Stimulated activated CD8-positive, alpha-beta memory T cell treated with anti-CD3 and anti-CD28 coated beads, Interleukin-15, amount 100 ng/mL, for 4 hours (primary cell): ENCODE results near the gene MFAP4.

Source experiments
- DNase-seq, 2 donors: peaks; one replicate each; pipeline ENCODE4 v3.0.0-alpha.2; 2020; ENCODE audit warnings: low read depth in 2 of 2

The MFAP4 gene

DNA sequence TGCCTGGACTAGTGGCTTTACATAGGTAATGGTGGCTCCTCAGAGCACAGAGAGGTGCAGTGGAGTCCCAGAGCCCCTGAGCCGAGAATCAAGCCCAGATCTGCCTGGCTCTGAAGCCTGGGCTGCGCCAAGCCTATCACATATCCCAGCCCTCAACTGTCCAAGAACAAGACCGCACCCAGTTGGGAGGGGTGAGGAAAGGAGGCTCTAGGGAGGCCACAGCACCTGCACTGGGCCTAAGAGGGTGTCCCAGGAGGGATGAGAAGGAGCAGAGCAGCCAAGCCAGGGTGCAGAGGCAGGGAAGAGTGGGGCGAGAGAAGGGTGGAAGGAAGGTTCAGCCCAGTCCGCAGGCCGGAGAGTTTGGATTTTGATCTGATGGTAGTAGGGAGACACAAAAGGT, 23.1 kb upstream of the MFAP4 start:
- DNase-seq: no peak

- DNase-seq: no peak
These were observed 22.5 kb upstream of the MFAP4 start for GRCh38 chr17:19409509-19409908.

GRCh38 chr17:19409066-19409465, 22.1 kb upstream of the MFAP4 start:
- DNase-seq: no peak

DNA sequence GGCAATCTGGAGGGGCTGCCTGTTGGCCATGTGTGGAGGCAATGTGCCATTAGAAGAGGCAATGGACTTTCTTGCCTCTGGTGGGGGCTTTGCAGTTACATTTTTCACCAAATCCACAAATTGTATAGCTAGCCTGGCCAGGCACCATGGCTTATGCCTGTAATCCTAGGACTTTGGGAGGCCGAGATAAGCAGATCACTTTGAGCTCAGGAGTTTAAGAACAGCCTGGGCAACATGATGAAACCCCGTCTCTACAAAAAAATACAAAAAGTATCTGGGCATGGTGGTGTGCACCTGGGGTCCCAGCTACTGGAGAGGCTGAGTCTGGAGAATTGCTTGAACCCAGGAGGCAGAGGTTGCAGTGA, 21.3 kb upstream of the MFAP4 start:
- DNase-seq: no peak

- no peak for DNase-seq
These were observed 20.8 kb upstream of the MFAP4 start for GRCh38 chr17:19407601-19408345.

GRCh38 chr17:19405114-19405513, 18.1 kb upstream of the MFAP4 start:
- DNase-seq: no peak

DNA sequence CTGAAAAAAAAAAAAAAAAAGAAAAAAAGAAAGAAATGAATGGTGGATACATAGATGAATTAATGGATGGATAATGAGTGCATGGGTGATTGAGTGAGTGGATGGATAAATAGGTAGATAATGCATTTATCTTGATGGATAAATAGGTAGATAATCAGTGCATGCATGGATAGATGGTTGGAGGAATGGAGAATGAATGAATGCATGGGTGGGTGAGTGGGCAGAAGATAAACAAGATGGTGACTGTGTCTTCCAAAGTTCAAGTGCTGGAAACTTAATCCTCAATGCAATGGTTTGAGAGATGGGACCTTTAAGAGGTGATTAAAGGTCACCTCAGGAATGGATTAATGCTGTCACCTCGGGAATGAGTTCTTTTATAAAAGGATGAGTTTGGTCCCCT, 17.3 kb upstream of the MFAP4 start:
- no peak for DNase-seq

GRCh38 chr17:19403021-19403420, 16.0 kb upstream of the MFAP4 start:
- DNase-seq: no peak

- no peak for DNase-seq
These were observed 15.2 kb upstream of the MFAP4 start for GRCh38 chr17:19402171-19402570.

DNA sequence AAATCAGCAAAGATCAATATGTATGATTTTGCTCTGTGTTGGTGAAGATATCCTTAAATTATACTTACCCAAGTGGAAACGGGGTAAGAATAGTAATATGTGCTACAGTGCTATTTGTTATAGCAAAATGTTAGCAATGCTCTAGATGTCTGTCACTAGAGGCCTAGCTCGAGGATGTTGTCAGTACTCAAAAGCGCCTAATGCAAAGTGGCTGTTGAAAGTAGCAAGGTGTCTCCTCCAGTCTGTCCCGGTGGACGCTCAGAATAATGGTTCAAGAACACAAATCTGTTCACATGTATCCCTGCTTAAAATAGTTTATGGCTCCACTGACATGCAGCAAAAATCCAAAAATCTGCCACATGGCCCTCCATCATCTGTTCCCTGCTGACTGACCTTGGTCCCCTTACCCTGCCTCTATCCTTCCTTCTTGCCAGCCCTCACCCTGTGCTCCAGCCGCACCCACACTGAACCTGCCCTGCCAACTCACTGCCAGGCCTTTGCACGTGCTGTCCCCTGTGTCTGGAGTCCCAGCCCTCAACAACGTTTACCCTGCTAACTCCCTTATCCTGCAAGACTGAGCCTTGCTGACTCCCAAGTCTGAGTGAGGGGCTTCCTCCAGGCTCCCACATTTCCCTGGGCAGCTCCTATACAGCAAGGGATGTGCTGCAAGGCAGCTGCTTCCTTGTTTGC, 14.5 kb upstream of the MFAP4 start:
- no peak for DNase-seq

DNA sequence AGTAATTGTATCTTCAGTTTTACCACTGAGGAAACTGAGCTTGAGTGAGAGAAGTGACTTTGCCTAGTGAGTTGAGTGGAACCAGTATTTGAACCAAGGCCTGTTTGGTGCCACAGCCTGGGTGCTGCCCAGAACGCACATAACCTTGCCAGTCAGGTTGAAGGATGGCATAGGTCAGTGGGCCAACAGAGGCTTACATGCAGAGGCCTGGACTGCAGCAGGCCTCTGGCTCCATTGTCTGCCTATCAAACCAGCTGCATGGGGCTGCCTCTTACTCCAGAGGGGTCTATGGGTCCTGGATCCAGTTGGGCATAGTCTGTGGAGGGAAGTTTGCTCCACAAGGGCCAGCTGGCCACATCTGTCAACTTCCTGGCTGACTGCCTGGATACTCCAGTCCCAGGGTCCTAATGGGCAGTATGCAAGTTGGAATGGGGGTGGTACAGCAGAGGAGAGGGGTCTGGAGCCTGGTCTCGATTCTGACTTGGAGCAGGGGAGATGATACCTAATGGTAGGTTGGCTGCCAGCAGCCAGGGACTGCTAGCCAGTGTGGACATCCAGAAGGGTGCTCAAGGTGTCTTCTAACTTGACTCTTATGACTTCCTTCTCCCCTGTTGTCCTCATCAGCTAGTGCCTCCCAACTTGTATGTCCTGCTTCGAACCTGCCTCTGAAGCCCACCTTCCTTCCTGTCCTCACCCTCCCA, 12.9 kb upstream of the MFAP4 start:
- no peak for DNase-seq

- DNase-seq: no peak
These were observed 11.6 kb upstream of the MFAP4 start for GRCh38 chr17:19398301-19399181.

DNA sequence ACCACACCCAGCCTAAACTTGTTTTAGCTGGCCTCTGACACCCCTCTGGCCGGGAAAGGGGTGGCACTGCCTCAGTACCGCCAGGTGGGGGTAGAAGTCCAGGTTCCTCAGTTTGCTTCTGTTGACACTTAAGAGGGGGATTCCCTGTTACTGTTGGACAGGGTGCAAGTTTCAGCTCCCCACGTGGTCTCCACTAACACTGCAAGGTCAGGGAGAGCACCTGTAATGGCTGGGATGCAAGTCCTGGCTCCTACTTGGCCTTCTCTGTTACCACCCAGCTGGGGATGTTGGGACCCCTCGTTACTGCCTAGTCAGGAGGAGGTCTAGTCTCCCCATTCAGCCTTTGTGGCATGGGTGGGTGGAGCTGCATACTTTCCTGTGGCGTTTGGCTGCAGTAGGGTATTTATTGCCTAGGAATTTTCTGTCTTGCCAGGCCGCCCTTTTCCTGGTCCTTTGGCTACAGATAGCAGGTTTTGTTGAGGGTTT, 10.6 kb upstream of the MFAP4 start:
- no peak for DNase-seq

DNA sequence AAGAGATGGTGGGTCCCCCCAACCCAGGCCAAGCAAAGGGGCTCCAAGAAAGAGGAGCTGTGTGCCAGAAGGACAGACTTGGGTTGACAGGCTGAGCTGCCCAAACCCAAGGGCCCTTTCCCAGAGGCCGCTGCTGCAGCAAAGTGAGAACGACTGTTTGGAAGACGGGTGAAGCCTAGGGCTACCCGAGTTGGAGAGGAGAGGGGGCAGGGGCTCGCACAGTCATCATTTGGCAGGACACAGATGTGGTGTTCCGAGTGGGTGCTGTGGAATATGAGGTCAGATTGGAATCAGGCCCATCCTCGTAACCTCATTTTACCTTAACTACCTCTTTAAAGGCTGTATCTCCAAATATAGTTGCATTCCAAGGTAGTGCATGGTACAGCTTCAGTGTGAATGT, 5.3 kb upstream of the MFAP4 start:
- no peak for DNase-seq

DNA sequence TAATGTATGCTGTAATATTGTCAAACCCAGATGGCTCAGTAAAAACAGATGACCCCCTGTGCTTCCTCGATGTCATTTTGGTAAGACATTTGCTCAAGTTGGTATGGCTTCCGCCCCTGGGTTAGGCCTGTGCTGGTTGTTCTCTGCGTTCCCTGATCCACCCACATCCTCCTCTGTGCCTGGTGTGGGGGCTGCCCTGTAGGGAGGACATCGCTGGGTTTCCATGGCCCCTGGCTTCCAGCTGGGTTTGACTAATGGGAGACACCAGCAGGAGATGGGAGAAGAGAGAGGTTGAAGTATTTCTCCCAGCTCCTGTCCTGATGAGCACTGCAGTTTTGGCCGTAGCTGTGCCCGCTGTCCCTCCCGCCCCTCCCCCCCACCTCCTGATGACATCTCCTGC, 4.4 kb upstream of the MFAP4 start:
- no peak for DNase-seq

DNA sequence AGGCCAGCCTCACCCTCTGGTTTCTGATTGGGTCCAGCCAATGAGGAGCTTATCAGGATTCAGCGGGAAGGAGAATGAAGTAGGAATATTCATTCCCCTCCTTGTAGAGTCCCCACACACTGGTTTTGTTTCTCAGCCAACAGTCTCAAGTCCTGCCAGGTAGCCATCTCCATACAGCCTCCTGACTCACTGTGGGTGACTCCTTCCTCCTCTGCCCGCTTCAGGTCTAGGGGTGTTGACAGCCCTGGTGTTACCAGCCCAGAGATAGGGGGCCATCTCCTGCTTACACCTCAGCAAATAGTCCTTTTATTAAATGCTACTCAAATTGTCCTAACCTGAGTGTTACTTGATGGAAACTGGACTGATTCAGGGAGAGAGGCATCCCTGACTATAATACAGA, 4.0 kb upstream of the MFAP4 start:
- no peak for DNase-seq

DNA sequence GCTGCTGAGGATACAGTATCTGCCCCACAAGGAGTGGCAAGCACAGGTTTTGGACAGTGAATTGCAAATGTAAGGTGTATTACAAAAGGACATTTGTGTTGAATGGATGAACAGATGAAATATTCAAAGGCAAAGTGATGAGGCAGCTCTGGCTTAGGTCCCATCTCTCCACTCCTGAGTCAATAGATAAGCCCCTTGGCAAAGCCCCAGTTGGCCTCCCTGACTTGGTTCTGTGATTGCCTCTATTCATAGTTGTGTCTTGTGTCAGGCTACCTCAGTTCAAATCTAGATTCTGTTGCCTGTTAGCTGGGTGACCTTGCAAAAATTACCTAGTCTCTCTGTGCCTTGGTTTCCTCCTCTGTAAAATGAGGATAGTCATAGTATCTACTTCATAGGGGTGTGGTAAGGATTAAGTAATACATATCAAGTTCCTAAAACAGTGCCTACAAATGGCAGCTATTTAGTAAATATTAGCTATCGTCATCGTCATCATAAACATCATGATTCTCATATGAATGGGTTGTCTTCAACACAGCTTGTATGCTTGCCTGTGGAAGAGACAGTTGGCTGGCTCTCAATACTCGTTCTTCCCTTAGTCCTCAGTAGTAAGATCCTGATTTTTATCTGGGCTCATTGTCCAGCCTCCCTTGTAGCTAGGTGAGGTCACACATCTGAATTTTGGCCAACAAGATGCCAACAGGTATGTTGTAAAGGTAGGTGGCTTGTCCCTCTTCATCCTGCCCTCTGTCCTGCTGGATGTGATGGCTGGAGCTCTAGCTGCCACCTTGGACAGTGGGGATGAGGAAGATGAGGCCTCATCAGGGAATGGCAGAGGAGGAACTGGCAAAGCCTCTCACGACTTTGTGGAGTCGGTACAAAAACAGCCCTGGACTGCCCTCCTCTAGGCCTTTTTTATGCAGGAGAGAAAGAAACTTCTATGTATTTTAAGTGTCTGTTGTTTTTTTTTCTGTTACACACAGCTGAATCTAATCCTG, 2.1 kb upstream of the MFAP4 start:
- DNase-seq: no peak

DNA sequence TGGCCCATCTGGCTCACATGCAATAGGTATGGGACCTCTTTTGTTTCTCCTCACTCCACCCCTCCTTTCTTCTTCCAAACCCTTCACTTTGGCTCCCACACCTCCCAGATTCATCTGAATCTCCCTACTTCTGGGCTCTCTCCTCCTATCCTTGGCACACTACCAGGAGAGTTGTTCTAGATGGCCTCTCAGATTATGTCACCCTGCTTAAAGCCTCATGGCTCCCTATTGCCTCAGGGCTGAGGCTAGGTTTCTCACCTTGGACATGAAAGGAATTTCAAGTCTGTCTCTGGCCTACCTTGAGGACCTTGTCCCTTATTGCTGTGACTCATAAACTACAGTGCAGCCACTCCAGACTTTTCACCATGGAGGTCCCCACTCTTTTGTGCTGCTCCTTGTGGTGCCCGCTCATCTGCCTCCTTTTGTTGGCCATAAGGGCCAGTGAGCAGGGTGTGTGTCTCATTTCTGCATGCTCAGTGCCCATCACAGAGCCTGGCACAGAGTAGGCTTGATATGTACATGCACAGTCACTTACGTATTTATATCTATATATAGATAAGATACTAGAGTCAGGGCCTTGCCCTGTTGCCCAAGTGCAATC, 1.0 kb upstream of the MFAP4 start:
- no peak for DNase-seq

DNA sequence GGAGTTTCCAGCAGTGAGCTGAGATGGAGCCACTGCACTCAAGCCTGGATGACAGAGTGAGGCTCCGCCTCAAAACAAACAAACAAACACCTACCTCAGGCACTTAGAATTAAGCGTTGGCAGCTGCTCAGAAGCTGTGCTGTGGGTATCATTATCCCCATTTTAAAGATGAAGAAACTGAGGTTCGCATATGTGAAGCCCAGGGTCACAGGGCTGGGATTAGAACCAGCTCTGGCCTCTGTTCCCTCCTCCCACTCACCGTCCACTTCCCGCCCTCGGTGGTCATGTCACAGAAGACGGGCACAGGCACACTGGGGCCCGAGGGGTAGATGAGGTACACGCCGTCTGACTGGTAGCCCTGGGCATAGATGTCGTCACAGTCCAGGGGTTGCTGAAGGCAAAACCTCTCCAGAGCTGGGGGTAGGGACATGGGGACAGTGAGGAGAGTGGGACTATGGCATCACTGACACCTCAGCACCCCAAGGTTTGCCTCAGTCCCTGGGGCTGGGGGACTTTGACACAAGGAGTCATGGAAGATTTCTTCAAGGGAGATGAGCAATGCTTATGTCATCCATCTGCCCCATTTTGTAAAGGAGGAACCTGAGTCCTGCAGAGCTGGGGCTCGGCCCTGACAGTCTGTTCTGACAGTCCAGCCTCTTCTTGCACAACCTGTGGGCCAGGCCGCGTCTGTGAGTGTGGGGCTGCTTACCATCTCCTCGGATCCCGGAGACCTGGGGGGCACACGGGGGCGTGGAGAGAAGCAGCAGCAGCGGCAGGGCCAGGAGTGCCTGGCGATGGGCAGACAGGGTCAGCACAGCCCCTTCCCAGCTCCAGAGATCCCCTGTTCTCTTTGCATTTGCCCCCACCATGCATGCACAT, 700 bp downstream of the MFAP4 start:
- DNase-seq: no peak
